ENCODE results near the gene SHISA4. TPM values are rescaled to one million over a fixed set of nuclear protein-coding genes. Genes with fewer than 3 reads are reported as not detected.

SHISA4 gene
- total RNA-seq, 1 experiment from 2014 or later, result 3.0 TPM

- no peak overlapping the region for H3K27ac Mint-ChIP-seq (ENCODE audit: unreplicated experiment)
- H3K4me3 Mint-ChIP-seq (ENCODE audit: unreplicated experiment), result no peak overlapping the region
- no peaks in the 10 kb centered on the region for H3K27me3 Mint-ChIP-seq (ENCODE audit: insufficient read depth, unreplicated experiment)
- BruUV-seq (replicated peaks), result no TSS peak
- Histone ChIP-seq H3K4me3 (ENCODE audit: low read depth, low read length) (no peak overlapping the region), H3K9me3 (no peaks in the 10 kb centered on the region), H3K4me1 (no peaks in the 10 kb centered on the region), H3K36me3 (ENCODE audit: control insufficient read depth, insufficient read depth, low read length) (no peaks in the 10 kb centered on the region), H3K27me3 (replicated peaks; ENCODE audit: control insufficient read depth, insufficient read depth, low read length) (no peaks in the 10 kb centered on the region)
- H3K4me1 Mint-ChIP-seq (ENCODE audit: low read depth, unreplicated experiment), result no peaks in the 10 kb centered on the region
- POLR2A ChIA-PET, result no interaction called here
- no peaks in the 10 kb centered on the region for H3K36me3 Mint-ChIP-seq (ENCODE audit: insufficient read depth, unreplicated experiment)
- CTCF ChIA-PET, result no interaction called here
- intact Hi-C loops (cut with micrococcal nuclease; ENCODE audit: unreplicated experiment), result no loop called here
- DNase-seq, result no peak
- TF ChIP-seq CTCF (IDR thresholded peaks at IDR 0.05; ENCODE audit: insufficient read depth in 1 of 2, low read depth in 1 of 2, low read length in 1 of 2, severe bottlenecking in 1 of 2, unreplicated experiment in 1 of 2), result no peak
- H3K9me3 Mint-ChIP-seq (ENCODE audit: unreplicated experiment), result no peaks in the 10 kb centered on the region
Measured at GRCh38 chr1:201916649-201917249, 28.1 kb downstream of the SHISA4 start.

DNA sequence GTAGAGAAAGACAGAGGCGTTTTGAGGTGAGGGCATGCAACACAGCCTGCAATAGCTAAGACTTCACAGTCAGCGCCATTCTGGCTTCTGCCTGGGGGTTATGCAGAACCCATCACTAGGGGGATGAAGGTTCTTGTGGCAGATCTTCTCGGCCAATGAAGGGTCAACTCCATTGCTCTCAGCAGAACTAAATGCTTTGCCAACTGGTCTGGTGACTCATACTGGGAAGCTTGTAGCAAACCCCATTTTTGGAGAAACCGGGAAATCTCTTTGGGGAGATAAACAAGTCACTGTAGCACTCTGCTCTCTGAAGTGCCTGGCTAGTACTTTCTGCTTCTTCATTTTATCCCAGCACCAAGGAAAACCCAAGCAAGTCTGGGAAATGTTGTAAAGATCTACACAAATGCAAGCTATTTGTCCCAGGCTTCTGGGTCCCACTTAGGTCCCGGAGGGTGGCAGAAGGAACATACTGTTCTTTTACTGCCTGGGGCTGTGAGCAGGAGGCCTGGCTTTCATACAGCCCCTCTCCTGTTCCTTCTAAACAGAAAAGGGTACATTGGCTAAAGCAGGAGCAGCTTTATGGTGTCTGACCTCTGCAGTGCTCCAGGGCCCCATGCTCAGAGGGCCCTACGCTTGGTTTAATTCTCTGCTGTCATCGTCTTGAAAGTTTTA lies 28.8 kb downstream of the SHISA4 start:
- no peaks in the 10 kb centered on the region for H3K4me1 Mint-ChIP-seq (ENCODE audit: low read depth, unreplicated experiment)
- Histone ChIP-seq H3K36me3 (ENCODE audit: control insufficient read depth, insufficient read depth, low read length) (no peaks in the 10 kb centered on the region), H3K4me1 (no peaks in the 10 kb centered on the region; the same call in 1 of the 2 replicates), H3K9me3 (no peaks in the 10 kb centered on the region), H3K4me3 (ENCODE audit: low read depth, low read length) (no peak overlapping the region), H3K27me3 (replicated peaks; ENCODE audit: control insufficient read depth, insufficient read depth, low read length) (no peaks in the 10 kb centered on the region)
- no peaks in the 10 kb centered on the region for H3K9me3 Mint-ChIP-seq (ENCODE audit: unreplicated experiment)
- CTCF ChIA-PET, result no interaction called here
- H3K27me3 Mint-ChIP-seq (ENCODE audit: insufficient read depth, unreplicated experiment), result no peaks in the 10 kb centered on the region
- BruUV-seq (replicated peaks), result no TSS peak
- TF ChIP-seq CTCF (IDR thresholded peaks at IDR 0.05; ENCODE audit: insufficient read depth in 1 of 2, low read depth in 1 of 2, low read length in 1 of 2, severe bottlenecking in 1 of 2, unreplicated experiment in 1 of 2), result no peak
- H3K27ac Mint-ChIP-seq (ENCODE audit: unreplicated experiment), result no peak overlapping the region
- H3K4me3 Mint-ChIP-seq (ENCODE audit: unreplicated experiment), result no peak overlapping the region
- no peak for DNase-seq
- intact Hi-C loops (cut with micrococcal nuclease; ENCODE audit: unreplicated experiment), result no loop called here
- no peaks in the 10 kb centered on the region for H3K36me3 Mint-ChIP-seq (ENCODE audit: insufficient read depth, unreplicated experiment)
- POLR2A ChIA-PET, result no interaction called here

DNA sequence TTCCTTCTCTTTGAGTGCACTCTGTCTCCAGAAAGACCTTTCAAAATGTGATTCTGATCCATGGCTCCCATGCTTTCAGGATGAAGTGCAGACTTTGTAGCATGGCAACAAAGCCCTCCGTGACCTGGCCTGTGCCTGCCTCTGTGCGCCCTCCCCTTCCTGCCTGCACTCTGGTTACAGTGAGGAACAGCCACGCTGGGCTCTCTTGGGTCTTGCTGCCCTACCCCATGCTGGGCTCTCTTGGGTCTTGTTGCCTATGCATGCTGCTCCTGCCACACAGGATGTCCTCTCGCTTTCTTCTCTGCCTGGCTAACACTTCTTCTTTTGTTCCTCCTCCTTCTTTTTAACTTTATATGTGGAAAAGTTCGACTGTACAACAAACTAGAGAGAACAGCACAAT lies 29.6 kb downstream of the SHISA4 start:
- no peaks in the 10 kb centered on the region for H3K9me3 Mint-ChIP-seq (ENCODE audit: unreplicated experiment)
- H3K27ac Mint-ChIP-seq (ENCODE audit: unreplicated experiment), result no peak overlapping the region
- Histone ChIP-seq H3K27me3 (replicated peaks; ENCODE audit: control insufficient read depth, insufficient read depth, low read length) (no peaks in the 10 kb centered on the region), H3K4me3 (ENCODE audit: low read depth, low read length) (no peak overlapping the region), H3K4me1 (no peaks in the 10 kb centered on the region; the same call in 1 of the 2 replicates), H3K9me3 (no peaks in the 10 kb centered on the region), H3K36me3 (ENCODE audit: control insufficient read depth, insufficient read depth, low read length) (no peaks in the 10 kb centered on the region)
- DNase-seq, result no peak
- no TSS peak for BruUV-seq (replicated peaks)
- no peaks in the 10 kb centered on the region for H3K27me3 Mint-ChIP-seq (ENCODE audit: insufficient read depth, unreplicated experiment)
- H3K4me3 Mint-ChIP-seq (ENCODE audit: unreplicated experiment), result no peak overlapping the region
- intact Hi-C loops (cut with micrococcal nuclease; ENCODE audit: unreplicated experiment), result no loop called here
- no peaks in the 10 kb centered on the region for H3K4me1 Mint-ChIP-seq (ENCODE audit: low read depth, unreplicated experiment)
- H3K36me3 Mint-ChIP-seq (ENCODE audit: insufficient read depth, unreplicated experiment), result no peaks in the 10 kb centered on the region
- CTCF ChIA-PET, result no interaction called here
- no peak for TF ChIP-seq CTCF (IDR thresholded peaks at IDR 0.05; ENCODE audit: insufficient read depth in 1 of 2, low read depth in 1 of 2, low read length in 1 of 2, severe bottlenecking in 1 of 2, unreplicated experiment in 1 of 2)
- POLR2A ChIA-PET, result no interaction called here

Data from Caco-2 (cell line).